ENCODE data around the gene WDR74.

The WDR74 gene

GRCh38 chr11:62794201-62794775, 45.1 kb downstream of the WDR74 start:
- no peak for DNase-seq (ENCODE audit: low read depth in 2 of 2)

- DNase-seq (ENCODE audit: low read depth in 2 of 2): no peak
Observed at GRCh38 chr11:62792202-62792575, 47.2 kb downstream of the WDR74 start.

- DNase-seq (ENCODE audit: low read depth in 2 of 2): peak; percentile 75 to 88
Observed at GRCh38 chr11:62791501-62792201, 47.7 kb downstream of the WDR74 start, which contains the start of gene TMEM223. Gene TMEM223, minus strand, starts transcription at chr11:62792006. Its CDS starts 12 bp downstream, at chr11:62791994.

GRCh38 chr11:62789576-62789975, 49.8 kb downstream of the WDR74 start:
- no peak for DNase-seq (ENCODE audit: low read depth in 2 of 2)

- DNase-seq (ENCODE audit: low read depth in 2 of 2): no peak
Observed at GRCh38 chr11:62788991-62789390, 50.4 kb downstream of the WDR74 start.

GRCh38 chr11:62787005-62787759, 52.2 kb downstream of the WDR74 start, which contains the start of gene TMEM179B:
Gene TMEM179B, plus strand, starts transcription at chr11:62787402. Its CDS starts 30 bp downstream, at chr11:62787432.
- DNase-seq (ENCODE audit: low read depth in 2 of 2): peak; percentile 97 to 98

GRCh38 chr11:62786318-62787004, 52.9 kb downstream of the WDR74 start:
- DNase-seq (ENCODE audit: low read depth in 2 of 2): peak; percentile 69 to 76

Data from stimulated activated CD8-positive, alpha-beta memory T cell treated with anti-CD3 and anti-CD28 coated beads, Interleukin-7, amount 100 ng/mL, for 4 hours (primary cell).